ENCODE data around the gene DUSP7. TPM values are rescaled to one million over a fixed set of nuclear protein-coding genes. Genes with fewer than 3 reads are reported as not detected.
"Not testable (repeated sequence)": the region's sequence is repeated elsewhere in the genome, so short reads cannot be mapped to it uniquely, and the experiment has no call there.

The DUSP7 gene
- polyA plus RNA-seq, 3 donors, result 2.8 to 36.8 (median 3.9) TPM

DNA sequence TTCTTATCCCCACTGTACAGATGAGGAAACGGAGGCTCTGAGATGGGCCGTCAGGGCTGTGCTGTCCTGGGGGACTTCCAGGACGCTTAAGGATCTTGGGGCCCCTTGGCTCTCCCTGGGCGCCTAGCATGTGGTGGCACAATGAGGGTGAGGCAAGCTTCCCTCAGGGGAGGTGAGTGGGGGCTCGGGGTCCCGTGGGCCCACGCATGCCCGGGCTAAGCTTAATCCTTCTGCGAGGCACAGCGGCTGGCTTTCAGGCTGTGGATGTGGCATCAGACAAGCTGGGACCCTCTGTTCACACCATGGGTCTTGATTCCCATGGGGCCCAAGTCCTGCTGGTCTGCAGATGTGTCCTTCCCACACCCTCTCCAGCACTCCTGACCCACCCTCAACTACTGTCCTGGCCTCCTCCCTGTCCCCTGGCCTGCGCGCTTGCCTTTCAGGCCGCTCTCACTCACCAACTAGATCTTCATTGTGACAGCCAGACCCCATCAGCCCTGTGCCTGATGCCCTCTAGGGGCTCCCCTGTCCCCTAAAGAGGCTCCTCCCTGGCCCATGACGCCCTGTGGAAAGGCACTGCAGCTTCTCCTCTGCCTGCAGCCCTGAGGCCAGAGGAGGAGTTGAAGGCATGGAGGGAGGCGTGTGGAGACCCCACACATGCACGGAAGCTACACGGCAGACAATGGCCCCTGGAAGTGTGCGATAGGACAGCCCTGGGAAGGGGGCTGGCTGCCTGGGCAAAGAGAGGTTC lies 11.3 kb downstream of the DUSP7 start:
- intact Hi-C loops (cut with micrococcal nuclease), result no loop called here
- Histone ChIP-seq H3K79me2 (ENCODE audit: insufficient read depth, low read length) (peaks cover 3% of the 10 kb centered on the region), H3K4me3 (replicated peaks in 1 of 3; ENCODE audit: low read depth in 2 of 3, low read length in 3 of 3) (no peak overlapping the region), H3K27me3 (ENCODE audit: control insufficient read depth in 2 of 2, insufficient read depth in 2 of 2, low read length in 2 of 2) (no peaks in the 10 kb centered on the region), H3K9me3 (replicated peaks in 1 of 2; ENCODE audit: control insufficient read depth in 1 of 2, insufficient read depth in 1 of 2, low read length in 2 of 2) (no peaks in the 10 kb centered on the region), H3K4me2 (replicated peaks; ENCODE audit: extremely low read depth, low read length, poor library complexity, severe bottlenecking) (no peak overlapping the region), H3K9ac (ENCODE audit: insufficient read depth, low read length, poor library complexity, severe bottlenecking) (no peak overlapping the region), H3K4me1 (ENCODE audit: control insufficient read depth in 1 of 2, insufficient read depth in 2 of 2, low read length in 2 of 2) (no peaks in the 10 kb centered on the region), H3K36me3 (replicated peaks in 1 of 2; ENCODE audit: control insufficient read depth in 1 of 2, insufficient read depth in 2 of 2, low read length in 2 of 2) (peaks cover 16 to 27% of the 10 kb centered on the region in 2 donors), H2AFZ (ENCODE audit: insufficient read depth, low read depth, low read length, poor library complexity, severe bottlenecking) (no peak overlapping the region), H4K20me1 (ENCODE audit: insufficient read depth, low read length) (peaks cover 30% of the 10 kb centered on the region), H3K27ac (ENCODE audit: low read depth in 1 of 2, low read length in 2 of 2) (no peak overlapping the region)
- WGBS (ENCODE audit: insufficient coverage), result 94% methylated on average over 18 of the region's 18 CpGs
- TF ChIP-seq, protein P1, sequence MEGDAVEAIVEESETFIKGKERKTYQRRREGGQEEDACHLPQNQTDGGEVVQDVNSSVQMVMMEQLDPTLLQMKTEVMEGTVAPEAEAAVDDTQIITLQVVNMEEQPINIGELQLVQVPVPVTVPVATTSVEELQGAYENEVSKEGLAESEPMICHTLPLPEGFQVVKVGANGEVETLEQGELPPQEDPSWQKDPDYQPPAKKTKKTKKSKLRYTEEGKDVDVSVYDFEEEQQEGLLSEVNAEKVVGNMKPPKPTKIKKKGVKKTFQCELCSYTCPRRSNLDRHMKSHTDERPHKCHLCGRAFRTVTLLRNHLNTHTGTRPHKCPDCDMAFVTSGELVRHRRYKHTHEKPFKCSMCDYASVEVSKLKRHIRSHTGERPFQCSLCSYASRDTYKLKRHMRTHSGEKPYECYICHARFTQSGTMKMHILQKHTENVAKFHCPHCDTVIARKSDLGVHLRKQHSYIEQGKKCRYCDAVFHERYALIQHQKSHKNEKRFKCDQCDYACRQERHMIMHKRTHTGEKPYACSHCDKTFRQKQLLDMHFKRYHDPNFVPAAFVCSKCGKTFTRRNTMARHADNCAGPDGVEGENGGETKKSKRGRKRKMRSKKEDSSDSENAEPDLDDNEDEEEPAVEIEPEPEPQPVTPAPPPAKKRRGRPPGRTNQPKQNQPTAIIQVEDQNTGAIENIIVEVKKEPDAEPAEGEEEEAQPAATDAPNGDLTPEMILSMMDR (IDR thresholded peaks at IDR 0.05), result no peak
- no peak overlapping the region for H3K4me3 Mint-ChIP-seq
- H3K27ac Mint-ChIP-seq, result peak overlapping the region in 2 of 7 donors; percentile 15 to 58
- H3K4me1 Mint-ChIP-seq, result peaks cover 9% of the 10 kb centered on the region
- peaks cover 2 to 8% (median 2%) of the 10 kb centered on the region in 3 donors for H3K27me3 Mint-ChIP-seq (ENCODE audit: low read depth in 3 of 3)
- DNase-seq, result no peak
- no peaks in the 10 kb centered on the region for H3K9me3 Mint-ChIP-seq
- H3K36me3 Mint-ChIP-seq, result peaks cover 17 to 24% of the 10 kb centered on the region in 2 donors

DNA sequence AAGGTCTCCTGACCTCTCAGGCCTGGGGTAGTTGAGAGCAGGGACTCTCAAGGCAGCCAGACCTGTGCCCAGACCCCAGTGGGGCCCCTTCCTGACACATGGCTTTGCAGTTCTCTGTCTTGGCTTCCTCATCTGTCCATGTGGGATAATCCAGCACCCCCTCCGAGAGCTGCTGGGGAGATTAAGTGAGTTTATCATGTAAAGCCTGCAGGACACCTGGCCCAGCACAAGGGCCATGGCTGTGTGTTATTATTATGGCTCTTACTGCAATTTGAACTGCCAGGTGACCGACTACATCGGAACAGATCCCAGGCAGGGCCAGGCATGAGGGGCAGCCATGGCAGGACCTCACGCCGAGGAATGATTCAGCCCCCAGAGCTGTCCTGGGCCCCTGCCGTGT lies 12.6 kb downstream of the DUSP7 start:
- H2AFZ ChIP-seq (ENCODE audit: insufficient read depth, low read depth, low read length, poor library complexity, severe bottlenecking), result no peak overlapping the region
- peaks cover 17% of the 10 kb centered on the region for H4K20me1 ChIP-seq (ENCODE audit: insufficient read depth, low read length)
- intact Hi-C loops (cut with micrococcal nuclease), result no loop called here
- peaks cover 1 to 8% (median 2%) of the 10 kb centered on the region in 3 donors for H3K27me3 Mint-ChIP-seq (ENCODE audit: low read depth in 3 of 3)
- no peaks in the 10 kb centered on the region for H3K9me3 Mint-ChIP-seq
- no peak overlapping the region for H3K4me2 ChIP-seq (replicated peaks; ENCODE audit: extremely low read depth, low read length, poor library complexity, severe bottlenecking)
- TF ChIP-seq, protein P1 (IDR thresholded peaks at IDR 0.05), result no peak
- no peaks in the 10 kb centered on the region for H3K4me1 ChIP-seq (ENCODE audit: control insufficient read depth in 1 of 2, insufficient read depth in 2 of 2, low read length in 2 of 2)
- H3K4me3 Mint-ChIP-seq, result peak overlapping the region in 1 of 2 donors; percentile 21
- no peak for DNase-seq
- H3K27ac Mint-ChIP-seq, result peak overlapping the region in 1 of 7 donors; percentile 78
- H3K9ac ChIP-seq (ENCODE audit: insufficient read depth, low read length, poor library complexity, severe bottlenecking), result no peak overlapping the region
- no peaks in the 10 kb centered on the region for H3K9me3 ChIP-seq (replicated peaks in 1 of 2; ENCODE audit: control insufficient read depth in 1 of 2, insufficient read depth in 1 of 2, low read length in 2 of 2)
- peaks cover 6% of the 10 kb centered on the region for H3K4me1 Mint-ChIP-seq
- H3K36me3 Mint-ChIP-seq, result peaks cover 7 to 12% of the 10 kb centered on the region in 2 donors
- no peak overlapping the region for H3K4me3 ChIP-seq (replicated peaks in 1 of 3; ENCODE audit: low read depth in 2 of 3, low read length in 3 of 3)
- no peaks in the 10 kb centered on the region for H3K79me2 ChIP-seq (ENCODE audit: insufficient read depth, low read length)
- H3K36me3 ChIP-seq (replicated peaks in 1 of 2; ENCODE audit: control insufficient read depth in 1 of 2, insufficient read depth in 2 of 2, low read length in 2 of 2), result peaks cover 4 to 14% of the 10 kb centered on the region in 2 donors
- no peaks in the 10 kb centered on the region for H3K27me3 ChIP-seq (ENCODE audit: control insufficient read depth in 2 of 2, insufficient read depth in 2 of 2, low read length in 2 of 2)
- H3K27ac ChIP-seq (ENCODE audit: low read depth in 1 of 2, low read length in 2 of 2), result no peak overlapping the region
- WGBS (ENCODE audit: insufficient coverage), result 72% methylated on average over 5 of the region's 6 CpGs

DNA sequence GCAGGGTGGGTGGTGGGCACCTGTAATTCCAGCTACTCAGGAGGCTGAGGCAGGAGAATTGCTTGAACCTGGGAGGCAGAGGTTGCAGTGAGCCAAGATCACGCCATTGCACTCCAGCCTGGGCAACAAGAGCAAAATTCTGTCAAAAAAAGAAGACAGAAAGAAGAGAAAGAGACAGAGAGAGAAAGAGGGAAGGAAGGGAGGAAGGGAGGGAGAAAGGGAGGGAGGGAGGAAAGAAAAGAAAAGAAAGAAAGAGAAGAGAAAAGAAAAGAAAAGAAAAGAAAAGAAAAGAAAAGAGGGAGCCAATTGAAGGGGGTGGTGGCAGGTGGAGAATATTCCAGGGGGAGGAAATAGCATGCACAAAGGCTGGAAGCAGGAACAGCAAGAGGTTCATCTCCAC lies 13.3 kb downstream of the DUSP7 start:
- H3K27ac Mint-ChIP-seq, result peak overlapping the region in 1 of 7 donors; percentile 46
- no CpG with 5 or more reads among the region's 1 CpG for WGBS (ENCODE audit: insufficient coverage)
- H2AFZ ChIP-seq (ENCODE audit: insufficient read depth, low read depth, low read length, poor library complexity, severe bottlenecking); DNase-seq; intact Hi-C loops (cut with micrococcal nuclease); H3K9me3 ChIP-seq (replicated peaks in 1 of 2; ENCODE audit: control insufficient read depth in 1 of 2, insufficient read depth in 1 of 2, low read length in 2 of 2); H3K27me3 Mint-ChIP-seq (ENCODE audit: low read depth in 3 of 3); H3K9ac ChIP-seq (ENCODE audit: insufficient read depth, low read length, poor library complexity, severe bottlenecking); H3K36me3 Mint-ChIP-seq; H3K27me3 ChIP-seq (ENCODE audit: control insufficient read depth in 2 of 2, insufficient read depth in 2 of 2, low read length in 2 of 2); H3K27ac ChIP-seq (ENCODE audit: low read depth in 1 of 2, low read length in 2 of 2); H3K4me1 ChIP-seq (ENCODE audit: control insufficient read depth in 1 of 2, insufficient read depth in 2 of 2, low read length in 2 of 2); H3K36me3 ChIP-seq (replicated peaks in 1 of 2; ENCODE audit: control insufficient read depth in 1 of 2, insufficient read depth in 2 of 2, low read length in 2 of 2); H3K4me1 Mint-ChIP-seq; H4K20me1 ChIP-seq (ENCODE audit: insufficient read depth, low read length); H3K4me2 ChIP-seq (replicated peaks; ENCODE audit: extremely low read depth, low read length, poor library complexity, severe bottlenecking); H3K79me2 ChIP-seq (ENCODE audit: insufficient read depth, low read length); H3K9me3 Mint-ChIP-seq; H3K4me3 ChIP-seq (replicated peaks in 1 of 3; ENCODE audit: low read depth in 2 of 3, low read length in 3 of 3); H3K4me3 Mint-ChIP-seq: not testable (repeated sequence)
